ENCODE results near the gene CFAP99.
A peak's percentile ranks its signal among the peaks of the same experiment; 100 is the strongest.

The CFAP99 gene

GRCh38 chr4:2432004-2432403 is 13.2 kb downstream of the CFAP99 start:
- no peak for DNase-seq

DNA sequence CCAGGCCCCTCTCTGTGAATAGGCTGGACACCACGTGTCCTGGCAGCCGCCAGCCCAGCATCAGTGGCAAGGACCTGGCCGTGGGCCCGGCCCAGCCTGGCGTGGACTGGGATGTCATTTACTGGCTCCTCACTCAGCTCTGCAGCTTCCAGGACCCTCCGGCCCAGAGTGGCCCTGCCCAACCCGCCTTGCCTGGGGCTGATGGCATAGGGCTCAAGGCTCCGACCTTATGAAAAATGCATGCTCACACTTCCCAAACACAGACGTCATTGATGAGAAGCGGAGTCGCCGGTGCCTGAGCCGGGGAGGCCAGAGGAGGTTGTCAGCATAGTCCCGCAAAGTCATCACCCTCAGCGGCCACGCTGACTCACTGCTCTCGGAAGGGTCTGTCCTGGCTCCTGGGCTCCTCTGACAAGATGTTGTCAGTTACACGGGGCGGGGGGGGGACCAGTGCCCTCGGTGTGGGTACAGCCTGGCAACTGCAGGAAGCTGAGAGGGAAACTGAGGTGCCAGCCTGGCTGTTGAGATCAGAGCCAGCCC is 14.3 kb downstream of the CFAP99 start:
- DNase-seq = no peak

- no peak for DNase-seq
Measured at GRCh38 chr4:2433609-2434350, 15.0 kb downstream of the CFAP99 start.

GRCh38 chr4:2434420-2434819 is 15.7 kb downstream of the CFAP99 start:
- no peak for DNase-seq

- DNase-seq = no peak
Measured at GRCh38 chr4:2436301-2436700, 17.5 kb downstream of the CFAP99 start.

- DNase-seq = no peak
Measured at GRCh38 chr4:2436761-2437474, 18.2 kb downstream of the CFAP99 start.

DNA sequence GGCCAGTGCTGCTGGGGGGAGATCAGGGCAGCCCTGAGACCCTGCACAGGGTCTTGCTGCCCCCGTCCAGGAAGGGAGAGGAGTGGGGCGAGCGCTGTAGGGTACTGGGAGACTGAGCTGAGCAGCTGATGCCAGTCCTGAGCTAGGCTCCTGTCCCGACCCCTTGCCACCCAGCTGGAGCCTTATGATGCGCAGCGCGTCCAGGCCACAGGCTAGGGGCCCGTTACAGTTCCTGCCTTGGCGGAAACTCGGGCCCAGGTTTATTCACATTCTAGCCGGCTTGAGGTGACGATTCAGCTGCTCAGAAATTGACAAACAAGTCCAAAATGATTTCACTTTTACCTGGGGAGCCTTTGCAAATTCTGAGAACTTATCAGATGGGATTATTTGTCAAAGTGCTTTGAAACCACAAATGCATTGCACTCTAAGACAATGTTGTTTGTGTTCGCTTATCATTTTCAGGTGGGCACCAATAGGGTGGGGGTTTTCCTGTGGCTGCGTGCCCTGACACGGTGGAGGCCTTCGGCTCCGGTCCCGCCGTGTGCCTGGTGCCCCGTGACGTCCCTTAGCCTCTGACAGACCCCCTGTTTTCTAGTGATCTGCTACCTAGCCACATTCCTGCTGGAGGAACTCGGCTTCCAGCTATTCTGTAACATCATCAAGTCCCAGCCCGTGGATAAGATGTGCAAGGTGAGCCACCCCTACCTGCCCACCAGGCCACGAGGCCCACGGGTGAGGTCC is 18.9 kb downstream of the CFAP99 start:
- no peak for DNase-seq

- DNase-seq = no peak
Measured at GRCh38 chr4:2438822-2439718, 20.3 kb downstream of the CFAP99 start.

GRCh38 chr4:2441393-2442174 is 22.8 kb downstream of the CFAP99 start:
- peak; percentile 60 for DNase-seq

DNA sequence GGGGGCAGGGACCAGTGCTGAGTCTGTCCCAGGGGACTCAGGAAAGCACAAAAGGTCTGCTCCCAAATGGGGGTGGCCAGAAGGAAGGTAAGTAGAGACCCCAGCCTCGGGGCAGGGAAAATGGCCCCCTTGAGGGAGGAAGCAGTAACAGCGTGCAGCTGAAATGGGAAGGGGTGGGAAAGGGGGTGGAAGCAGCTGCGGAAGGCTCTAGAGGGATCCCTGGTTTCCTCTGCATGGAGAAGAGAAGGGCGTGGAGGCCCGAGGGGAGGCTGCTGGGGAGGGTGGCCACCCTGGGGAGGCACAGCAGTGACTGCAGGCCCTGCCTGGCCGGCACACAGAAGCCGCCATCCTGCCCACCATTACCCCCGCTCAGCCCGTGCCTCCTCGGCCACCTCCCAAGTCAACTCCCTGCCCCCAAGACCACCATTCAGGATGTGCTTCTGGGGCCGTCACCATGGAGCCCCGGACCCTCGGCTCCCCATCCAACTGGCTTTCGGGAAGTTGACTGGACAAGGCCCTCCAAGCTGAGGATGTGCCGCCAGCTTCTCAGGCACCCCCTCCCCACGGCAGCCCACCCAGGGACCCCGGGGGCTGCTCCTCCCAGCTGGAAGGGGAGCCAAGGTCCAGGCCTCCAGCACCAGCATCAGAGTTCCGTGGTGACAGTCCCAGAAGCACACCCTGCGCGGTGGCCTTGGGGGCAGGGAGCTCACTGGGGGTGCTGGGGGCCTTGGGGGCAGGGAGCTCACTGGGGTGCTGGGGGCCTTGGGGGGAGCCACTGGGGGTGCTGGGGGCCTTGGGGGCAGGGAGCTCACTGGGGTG is 23.6 kb downstream of the CFAP99 start:
- no peak for DNase-seq

- DNase-seq = no peak
Measured at GRCh38 chr4:2443061-2443730, 24.4 kb downstream of the CFAP99 start.

DNA sequence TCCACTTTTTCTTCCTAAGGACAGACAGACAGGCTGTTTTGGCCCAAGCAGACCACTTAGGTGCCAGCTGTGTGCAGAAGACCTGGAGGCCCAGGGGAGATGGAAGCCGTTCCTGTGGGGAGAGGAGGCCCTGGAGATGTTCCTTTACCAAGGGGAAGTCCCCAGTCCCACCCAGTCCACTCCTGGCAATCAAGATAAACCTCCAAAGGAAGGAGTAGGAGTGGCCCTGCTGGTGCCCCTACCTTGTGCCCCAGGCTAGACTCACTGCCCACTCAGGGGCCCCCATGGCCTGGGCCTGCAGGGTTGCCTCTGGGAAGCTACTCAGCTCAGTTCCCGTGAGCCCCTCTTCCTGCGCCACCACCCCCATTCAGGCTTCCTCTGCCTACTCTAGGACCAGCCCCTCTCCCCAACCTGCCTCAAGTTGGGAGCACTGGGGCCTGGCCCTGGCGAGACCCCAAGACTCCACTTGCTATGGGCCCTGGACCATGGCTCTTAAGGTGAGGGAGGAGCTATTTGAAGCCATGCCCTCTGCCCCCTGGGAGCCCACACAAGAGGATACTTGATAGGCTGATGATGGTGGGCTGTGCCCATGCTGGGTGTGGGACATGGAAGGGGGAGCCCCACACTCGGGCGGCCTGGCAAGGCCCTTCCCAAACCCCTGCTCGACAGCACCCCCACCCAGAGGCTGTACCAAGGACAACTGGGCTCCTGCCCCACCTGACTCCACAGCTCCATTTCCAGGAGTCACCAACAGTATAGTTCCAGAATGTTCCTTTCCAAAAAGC is 25.4 kb downstream of the CFAP99 start:
- no peak for DNase-seq

GRCh38 chr4:2445130-2445529 is 26.4 kb downstream of the CFAP99 start:
- DNase-seq = no peak

DNA sequence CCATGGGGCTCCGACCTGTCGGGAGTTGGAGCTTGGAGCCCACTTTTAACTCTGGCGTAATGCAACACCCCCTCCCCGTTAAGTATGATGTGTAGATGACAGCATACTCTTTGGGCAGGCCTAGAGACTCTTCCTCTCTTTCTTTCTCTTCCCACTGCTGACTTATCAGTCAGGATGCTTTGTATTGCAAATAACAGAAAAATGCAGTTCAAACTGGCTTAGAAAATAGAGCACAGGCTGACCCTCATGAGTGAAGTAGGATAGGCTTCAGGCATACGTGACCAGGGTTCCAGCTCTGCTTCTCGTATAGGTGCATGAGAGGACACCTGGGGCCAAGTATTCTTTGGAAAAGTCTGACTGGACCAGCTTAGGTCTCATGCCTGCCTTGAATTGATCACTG is 26.8 kb downstream of the CFAP99 start:
- DNase-seq = no peak

- DNase-seq = no peak
Measured at GRCh38 chr4:2446656-2447564, 28.2 kb downstream of the CFAP99 start.

DNA sequence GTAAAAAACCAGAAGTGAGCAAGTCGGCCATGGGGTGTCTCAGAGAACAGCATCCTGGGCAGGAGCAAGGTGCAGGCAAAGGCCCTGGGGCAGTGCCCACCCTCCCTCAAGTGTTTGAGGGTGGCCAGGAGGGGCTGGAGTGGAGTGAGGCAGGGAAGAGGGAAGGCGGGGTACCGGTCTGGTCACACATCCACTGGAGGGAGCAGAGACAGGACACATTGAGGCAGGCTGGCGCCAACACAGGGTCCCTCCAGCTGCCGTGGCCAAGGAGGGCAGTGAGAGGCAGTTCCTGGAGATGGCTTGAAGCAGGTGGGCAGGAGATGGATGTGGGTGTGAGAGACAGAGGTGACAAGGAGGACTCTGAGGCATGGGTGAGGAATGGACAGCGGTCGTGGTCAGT is 29.8 kb downstream of the CFAP99 start:
- no peak for DNase-seq

GRCh38 chr4:2449051-2449450 is 30.3 kb downstream of the CFAP99 start:
- no peak for DNase-seq

Measured in NCI-H1092 (cell line).